AG04450 (cell line): ENCODE results near the gene EIF4E3. TPM values are rescaled to one million over a fixed set of nuclear protein-coding genes. Genes with fewer than 3 reads are reported as not detected.

ENCODE experiments used
- CTCF ChIA-PET: fragments of 300-600, 350-600 bp; formaldehyde crosslinking; extraction: SDS; loops from one replicate; lab custom pipeline; 2022; ENCODE audit warnings: antibody characterized with exemption, inconsistent platforms; lab: Charles Lee
- POLR2A ChIA-PET: fragments of 350-600 bp; formaldehyde crosslinking; extraction: SDS; loops from one replicate; lab custom pipeline; 2021; ENCODE audit warnings: antibody characterized with exemption, inconsistent platforms; lab: Yijun Ruan, JAX
- DNase-seq: peaks from one replicate; pipeline ENCODE4 v3.0.0-alpha.2; 2011; ENCODE audit warnings: low read depth, low spot score
- H3K27ac ChIP-seq: one replicate; pipeline ENCODE4 v1.5.1; 2012; ENCODE audit warnings: low read depth, low read length, control low read depth
- H3K27me3 ChIP-seq: one replicate; pipeline ENCODE4 v1.6.0; 2012; ENCODE audit warnings: low read length; ENCODE audit not compliant: control insufficient read depth, insufficient read depth
- H3K4me3 ChIP-seq: 2 replicates; pipeline ENCODE4 v1.5.1; 2011; ENCODE audit warnings: mild to moderate bottlenecking, low read depth, low read length, control low read depth
- H3K9me3 ChIP-seq: 2 replicates; pipeline ENCODE4 v1.5.1; 2012; ENCODE audit warnings: low read length; ENCODE audit not compliant: control insufficient read depth, insufficient read depth
- CTCF ChIP-seq: IDR thresholded peaks from 2 replicates; pipeline ENCODE4 v1.5.1; 2011; ENCODE audit warnings: low read depth, low read length, control low read depth, inconsistent platforms
- polyA plus RNA-seq: library from polyadenylated mRNA; depleted of rRNA; stranded (reverse); fragments of >200 nt; gene quantifications from 2 replicates; pipeline ENCODE4 v1.2.3, GENCODE V29; 2011

Gene EIF4E3
- polyA plus RNA-seq, 1 experiment = 2.3 TPM

DNA sequence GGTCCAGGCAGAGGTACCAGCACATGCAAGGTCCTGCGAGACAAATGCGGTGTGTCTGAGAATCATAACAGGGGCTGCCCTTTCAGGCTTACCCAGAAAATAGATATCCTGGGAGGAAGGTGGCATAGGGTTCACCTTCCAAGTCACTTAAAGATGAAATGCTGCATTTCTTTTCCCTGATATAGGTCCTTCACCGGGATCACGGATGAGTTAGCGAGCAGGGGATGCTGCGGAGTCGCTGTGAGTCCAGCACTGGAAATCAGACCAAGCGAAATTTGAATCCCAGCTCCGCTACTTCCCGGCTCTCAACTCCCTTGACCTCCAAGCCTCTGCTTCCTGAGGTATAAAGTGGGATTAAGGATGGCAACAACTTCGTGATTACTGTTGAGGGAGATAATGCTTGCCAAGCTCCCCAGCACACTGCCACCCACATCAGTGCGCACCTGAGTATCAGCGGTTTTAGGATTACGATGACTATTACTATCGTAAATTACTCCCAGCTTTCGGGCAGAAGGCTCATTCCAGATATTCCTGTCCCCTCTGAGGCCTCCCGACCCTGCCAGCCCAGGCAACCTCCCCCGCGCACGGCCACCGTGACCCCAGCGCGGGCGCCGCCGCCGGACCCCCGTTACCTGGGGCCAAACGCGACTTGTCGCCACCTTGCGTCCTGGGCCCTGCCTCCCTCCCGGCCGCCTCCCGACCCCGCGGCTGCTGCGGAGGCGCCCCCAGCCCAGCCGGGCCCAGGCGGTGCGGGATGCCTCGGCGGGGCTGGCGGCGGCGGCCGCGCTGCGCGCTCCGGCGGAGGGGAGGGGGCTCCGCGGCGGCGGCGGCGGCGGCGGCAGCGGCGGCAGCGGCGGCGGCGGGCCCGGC is 27.9 kb upstream of the EIF4E3 start:
- ChIA-PET POLR2A (no interaction called here), CTCF (interaction anchor here (1.1 kb wide), 1 partner anchor 24 kb away, joined by 4 read pairs; no protein-coding TSS in a partner anchor)
- no peak overlapping the region for H3K27ac ChIP-seq
- H3K4me3 ChIP-seq = no peak overlapping the region
- no peak for TF ChIP-seq CTCF
- DNase-seq = no peak
- H3K27me3 ChIP-seq = peaks cover 43% of the 10 kb centered on the region
- H3K9me3 ChIP-seq = no peaks in the 10 kb centered on the region

- CTCF ChIA-PET = interaction anchor here (2.1 kb wide), 1 partner anchor 22 kb away, joined by 6 read pairs; no protein-coding TSS in a partner anchor
- no peak overlapping the region for H3K4me3 ChIP-seq
- TF ChIP-seq CTCF = no peak
- DNase-seq = no peak
- POLR2A ChIA-PET = no interaction called here
- H3K9me3 ChIP-seq = no peaks in the 10 kb centered on the region
- H3K27ac ChIP-seq = no peak overlapping the region
- peaks cover 35% of the 10 kb centered on the region for H3K27me3 ChIP-seq
Observed at GRCh38 chr3:71751602-71752001, 26.4 kb upstream of the EIF4E3 start.

DNA sequence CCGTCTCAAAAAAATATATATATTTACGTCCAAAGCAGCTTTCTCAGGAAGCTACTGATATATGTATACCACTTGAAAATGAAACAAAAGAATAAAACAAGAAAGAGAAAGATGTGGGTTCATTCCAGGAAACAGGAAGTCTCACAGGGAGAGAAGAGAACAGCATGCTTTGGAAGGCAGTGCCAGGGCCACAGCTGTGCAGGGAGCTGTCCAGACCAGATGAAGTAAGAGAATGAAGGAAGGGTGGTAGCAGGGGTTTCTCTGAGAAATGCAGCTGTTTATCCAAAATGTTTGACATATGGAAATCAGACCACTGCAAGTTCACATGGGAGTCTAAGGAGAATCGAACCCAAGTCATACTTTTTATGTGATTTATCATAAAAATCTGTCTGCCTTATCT is 19.5 kb upstream of the EIF4E3 start:
- Histone ChIP-seq H3K4me3 (no peak overlapping the region), H3K9me3 (peaks cover 3% of the 10 kb centered on the region), H3K27ac (no peak overlapping the region), H3K27me3 (peaks cover 3% of the 10 kb centered on the region)
- ChIA-PET CTCF (interaction anchor here (1.0 kb wide), 1 partner anchor 15 kb away, joined by 4 read pairs; no protein-coding TSS in a partner anchor), POLR2A (no interaction called here)
- DNase-seq = no peak
- TF ChIP-seq CTCF = no peak

- Histone ChIP-seq H3K4me3 (no peak overlapping the region), H3K9me3 (peaks cover 3% of the 10 kb centered on the region), H3K27me3 (no peaks in the 10 kb centered on the region), H3K27ac (no peak overlapping the region)
- TF ChIP-seq CTCF = no peak
- ChIA-PET POLR2A (no interaction called here), CTCF (interaction anchor here (2.0 kb wide), 1 partner anchor 12 kb away, joined by 5 read pairs; no protein-coding TSS in a partner anchor)
- DNase-seq = no peak
Observed at GRCh38 chr3:71742621-71743020, 17.4 kb upstream of the EIF4E3 start.

DNA sequence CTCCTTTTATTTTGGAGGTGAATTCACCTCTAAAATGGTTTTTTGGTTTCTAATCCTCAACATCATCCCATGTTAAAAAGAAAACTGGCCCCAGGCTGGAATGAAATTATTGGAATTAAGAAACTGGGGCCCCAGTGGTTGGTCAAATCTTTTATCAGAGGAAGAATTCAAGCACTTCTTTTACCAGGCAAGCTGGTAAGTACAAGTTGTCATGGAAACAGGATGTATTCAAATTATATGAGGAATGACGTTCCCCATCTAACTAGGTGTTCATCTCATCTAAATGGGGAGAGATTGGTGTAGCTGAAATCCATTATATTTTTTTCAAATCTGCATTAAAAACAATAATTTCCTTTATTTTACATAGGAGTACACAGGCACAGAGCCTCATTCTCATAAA is 9.7 kb upstream of the EIF4E3 start:
- H3K9me3 ChIP-seq = no peaks in the 10 kb centered on the region
- ChIA-PET POLR2A (no interaction called here), CTCF (no interaction called here)
- DNase-seq = no peak
- H3K27ac ChIP-seq = no peak overlapping the region
- no peak for TF ChIP-seq CTCF
- peaks cover 10% of the 10 kb centered on the region for H3K27me3 ChIP-seq
- H3K4me3 ChIP-seq = no peak overlapping the region
